ENCODE measurements around the gene MC1R.

Gene MC1R

GRCh38 chr16:89917773-89918452 is 749 bp upstream of the MC1R start:
- peak; percentile 94 for DNase-seq (ENCODE audit: low read depth)
- H3K4me3 ChIP-seq (ENCODE audit: low read depth, low read length), result peak overlapping the region; percentile 65
- TF ChIP-seq CTCF (IDR thresholded peaks at IDR 0.05; ENCODE audit: insufficient read depth, low read depth, low read length, missing control alignments), result no peak

- no peak for TF ChIP-seq CTCF (IDR thresholded peaks at IDR 0.05; ENCODE audit: insufficient read depth, low read depth, low read length, missing control alignments)
- no peak overlapping the region for H3K4me3 ChIP-seq (ENCODE audit: low read depth, low read length)
- no peak for DNase-seq (ENCODE audit: low read depth)
Measured at GRCh38 chr16:89919535-89920406, 1.1 kb downstream of the MC1R start.

GRCh38 chr16:89920723-89921122 is 2.1 kb downstream of the MC1R start:
- H3K4me3 ChIP-seq (ENCODE audit: low read depth, low read length), result no peak overlapping the region
- DNase-seq (ENCODE audit: low read depth), result no peak

GRCh38 chr16:89921131-89921701 is 2.6 kb downstream of the MC1R start:
- no peak for DNase-seq (ENCODE audit: low read depth)
- H3K4me3 ChIP-seq (ENCODE audit: low read depth, low read length), result no peak overlapping the region
- TF ChIP-seq CTCF (IDR thresholded peaks at IDR 0.05; ENCODE audit: insufficient read depth, low read depth, low read length, missing control alignments), result no peak

More at GRCh38 chr16:89920723-89921122, 2.1 kb downstream of the MC1R start:
- no peak for TF ChIP-seq CTCF (IDR thresholded peaks at IDR 0.05; ENCODE audit: insufficient read depth, low read depth, low read length, missing control alignments)

- TF ChIP-seq CTCF (IDR thresholded peaks at IDR 0.05; ENCODE audit: insufficient read depth, low read depth, low read length, missing control alignments), result no peak
Measured at GRCh38 chr16:89921702-89922476, 3.2 kb downstream of the MC1R start.

GRCh38 chr16:89922477-89922883 is 3.8 kb downstream of the MC1R start:
- TF ChIP-seq CTCF (IDR thresholded peaks at IDR 0.05; ENCODE audit: insufficient read depth, low read depth, low read length, missing control alignments), result no peak
- no peak for DNase-seq (ENCODE audit: low read depth)
- peak overlapping the region; percentile 44 for H3K4me3 ChIP-seq (ENCODE audit: low read depth, low read length)

More at GRCh38 chr16:89921702-89922476, 3.2 kb downstream of the MC1R start:
- no peak for DNase-seq (ENCODE audit: low read depth)
- H3K4me3 ChIP-seq (ENCODE audit: low read depth, low read length), result no peak overlapping the region
